GM21717 (cell line): ENCODE data around the gene CADM1.

Experiments used
- ATAC-seq: cut with Tn5 transposase; IDR thresholded peaks from one replicate; pipeline ENCODE4 v1.9.1; 2021; ENCODE audit warnings: mild to moderate bottlenecking, moderate library complexity; ENCODE audit not compliant: unreplicated experiment

Gene CADM1

GRCh38 chr11:115363426-115363825 lies 140.8 kb downstream of the CADM1 start:
- ATAC-seq, result no peak

- no peak for ATAC-seq
Measured at GRCh38 chr11:115362997-115363396, 141.2 kb downstream of the CADM1 start.

DNA sequence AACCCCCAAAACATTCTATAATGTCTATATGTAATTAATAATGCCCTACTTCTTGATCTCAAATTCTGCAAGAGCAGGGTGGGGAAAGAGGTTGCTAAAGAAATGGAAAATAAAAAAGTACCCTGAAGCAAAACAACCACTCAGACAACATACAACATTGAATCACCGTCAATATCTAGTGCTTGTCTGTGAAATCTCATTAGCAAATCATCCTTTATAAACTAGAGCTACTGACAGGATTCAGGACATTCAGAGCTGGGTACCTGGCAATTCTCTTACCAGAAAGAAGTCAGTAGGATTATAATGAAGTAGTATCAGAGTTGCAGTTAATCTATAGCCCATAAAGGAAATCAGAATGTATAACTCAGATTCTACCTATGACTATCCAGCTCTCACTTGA lies 143.2 kb downstream of the CADM1 start:
- no peak for ATAC-seq

DNA sequence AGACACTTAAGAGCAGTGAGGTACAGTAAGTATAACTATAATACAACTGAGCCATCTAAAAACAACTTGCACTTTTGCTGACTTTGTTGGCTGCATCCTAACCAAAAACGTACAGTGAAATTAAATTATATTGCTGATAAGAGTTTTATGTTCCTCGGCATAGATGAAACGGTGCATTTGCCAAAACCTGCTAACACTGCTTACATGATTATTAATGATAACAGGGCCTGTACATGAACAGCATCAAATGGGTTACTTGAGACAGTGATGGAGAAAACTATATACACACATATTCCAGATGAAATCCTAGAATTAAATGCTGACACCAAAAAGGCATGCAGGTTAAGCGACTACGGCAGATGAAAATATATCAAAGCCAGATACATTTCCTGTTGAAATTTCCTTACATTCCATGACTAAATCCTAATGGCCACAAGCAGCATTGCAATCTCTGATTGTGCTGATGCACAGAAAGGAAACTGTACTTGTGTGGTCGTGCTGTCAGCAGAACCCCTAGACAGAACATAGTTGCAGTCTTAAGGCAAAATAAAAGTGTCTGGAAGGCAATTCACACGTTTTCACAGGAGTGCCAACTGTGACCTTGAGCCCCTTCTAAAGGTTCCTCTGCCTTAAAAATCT lies 143.9 kb downstream of the CADM1 start:
- ATAC-seq, result no peak

GRCh38 chr11:115357066-115357465 lies 147.1 kb downstream of the CADM1 start:
- ATAC-seq, result no peak

DNA sequence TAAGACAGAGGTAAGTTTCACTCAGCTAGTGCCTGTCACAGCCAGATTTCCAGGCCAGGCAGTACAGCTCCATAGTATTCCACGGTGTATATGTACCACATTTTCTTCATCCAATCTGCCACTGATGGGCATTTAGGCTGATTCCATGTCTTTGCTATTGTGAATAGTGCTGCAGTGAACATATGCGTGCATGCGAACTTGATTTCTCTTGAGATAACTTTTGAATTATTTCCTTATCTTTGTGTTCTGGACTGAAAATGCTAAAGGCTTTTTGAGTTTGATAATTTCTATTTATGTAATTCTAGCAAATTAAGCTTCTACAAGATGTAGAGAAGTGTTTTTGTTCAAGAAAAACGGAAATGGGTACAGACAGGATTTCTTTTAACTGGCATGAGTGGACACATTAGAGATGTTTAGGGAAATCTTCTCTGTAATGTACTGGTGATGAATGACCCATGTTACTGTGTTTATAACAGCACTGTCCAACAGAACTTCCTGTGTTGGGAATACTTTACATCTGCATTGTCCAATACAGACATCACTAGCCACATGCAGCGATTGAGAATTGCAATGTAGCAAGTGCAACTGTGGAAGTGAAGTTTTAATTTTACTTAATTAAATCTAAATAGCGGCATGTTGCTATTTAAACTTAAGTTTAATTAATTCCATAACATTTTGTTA lies 151.3 kb downstream of the CADM1 start:
- ATAC-seq, result no peak

GRCh38 chr11:115349335-115350017 lies 154.7 kb downstream of the CADM1 start:
- ATAC-seq, result no peak

GRCh38 chr11:115348416-115348815 lies 155.8 kb downstream of the CADM1 start:
- ATAC-seq, result no peak

GRCh38 chr11:115347106-115347505 lies 157.1 kb downstream of the CADM1 start:
- no peak for ATAC-seq

GRCh38 chr11:115345840-115346239 lies 158.4 kb downstream of the CADM1 start:
- ATAC-seq, result no peak

GRCh38 chr11:115345361-115345760 lies 158.9 kb downstream of the CADM1 start:
- no peak for ATAC-seq

GRCh38 chr11:115344846-115345245 lies 159.4 kb downstream of the CADM1 start:
- ATAC-seq, result no peak

DNA sequence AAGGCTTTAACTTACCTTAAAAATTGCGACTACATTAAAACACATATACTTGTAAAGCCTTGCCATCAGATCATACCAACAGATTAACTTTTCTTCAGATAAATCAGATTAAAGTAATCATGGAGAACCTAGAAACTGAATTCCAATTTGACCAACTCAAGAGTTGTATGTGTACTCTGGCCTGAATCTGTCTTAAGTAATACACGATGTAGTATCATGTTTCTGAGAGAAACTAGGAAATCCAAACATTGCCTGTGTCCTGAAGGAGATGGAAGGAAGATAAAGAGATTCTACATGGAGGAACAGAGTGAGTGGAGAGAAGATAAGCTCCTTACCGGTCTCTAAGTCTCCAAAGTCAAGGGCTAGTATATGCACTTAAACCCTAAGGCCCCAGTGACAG lies 162.1 kb downstream of the CADM1 start:
- no peak for ATAC-seq

- ATAC-seq, result no peak
Measured at GRCh38 chr11:115340874-115341273, 163.3 kb downstream of the CADM1 start.

DNA sequence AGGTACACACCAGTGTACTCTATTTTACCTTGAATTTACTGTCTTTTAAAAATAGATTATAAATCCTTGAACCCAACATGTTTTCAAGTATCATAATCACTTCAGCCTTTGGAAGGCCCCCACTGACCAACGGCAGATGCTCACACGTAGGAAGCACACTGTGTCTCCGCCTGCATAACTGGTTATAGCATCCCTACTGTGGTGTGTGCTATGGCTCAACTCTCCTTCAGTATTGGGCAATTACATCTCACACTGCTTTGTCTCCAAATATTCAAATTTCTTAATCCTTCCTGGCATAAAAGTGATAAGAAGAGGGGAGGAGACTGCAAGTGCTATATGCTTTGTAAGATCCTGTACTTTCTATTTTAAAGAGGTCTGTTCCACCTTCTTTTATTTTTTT lies 165.7 kb downstream of the CADM1 start:
- ATAC-seq, result no peak

DNA sequence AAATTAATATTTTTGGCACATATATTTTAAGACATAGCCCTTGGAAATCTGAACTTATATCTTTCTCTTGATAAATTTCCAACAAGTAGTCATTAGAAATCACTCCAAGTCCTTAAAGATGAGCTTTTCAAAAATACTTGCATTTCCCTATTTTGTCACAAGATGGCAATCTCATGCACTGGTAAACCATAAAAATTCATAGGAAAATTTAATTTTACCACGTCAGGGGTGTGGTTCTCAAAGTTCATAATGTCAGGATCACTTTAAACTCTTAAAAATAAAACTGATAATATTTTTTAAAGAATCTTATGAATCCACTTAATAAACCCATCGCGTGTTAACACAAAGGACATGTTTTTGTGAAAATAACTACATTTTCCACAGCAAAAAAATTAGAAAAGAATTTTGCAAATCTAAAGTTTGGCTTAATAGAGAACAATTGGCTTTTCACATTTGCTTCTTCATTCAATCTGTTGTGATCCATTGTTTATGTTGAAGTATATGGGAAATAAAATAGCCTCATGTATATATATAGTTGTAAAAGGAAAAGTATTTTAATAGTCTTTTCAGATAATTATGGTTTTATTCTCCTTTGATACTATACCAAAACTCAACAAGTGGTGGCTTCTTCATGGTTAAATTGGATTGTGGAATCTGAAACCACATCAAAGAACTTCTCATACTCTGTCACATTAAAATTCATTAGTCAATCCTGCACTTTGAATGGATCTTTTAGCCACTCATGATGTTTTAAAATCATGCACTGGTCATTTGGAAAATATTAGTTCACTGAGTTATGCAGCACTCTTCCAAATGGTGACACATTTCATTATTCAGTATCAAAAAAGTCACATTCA lies 169.1 kb downstream of the CADM1 start:
- ATAC-seq, result no peak

GRCh38 chr11:115333949-115334348 lies 170.3 kb downstream of the CADM1 start:
- ATAC-seq, result no peak

- ATAC-seq, result no peak
Measured at GRCh38 chr11:115333121-115333520, 171.1 kb downstream of the CADM1 start.

GRCh38 chr11:115330684-115331482 lies 173.3 kb downstream of the CADM1 start:
- no peak for ATAC-seq

- ATAC-seq, result no peak
Measured at GRCh38 chr11:115326526-115326925, 177.7 kb downstream of the CADM1 start.
